Loucy (cell line): ENCODE data around the gene RALGPS1.

ENCODE experiments used
- H2AFZ ChIP-seq: fragments of 200-600 bp; sonication (generic); 2 replicates; pipeline ENCODE4 v1.6.0; 2016; ENCODE audit warnings: antibody characterized with exemption, mild to moderate bottlenecking, low read length, moderate library complexity
- H3F3A ChIP-seq: fragments of 200-600 bp; 2 replicates; pipeline ENCODE4 v1.6.0; 2016; ENCODE audit warnings: antibody characterized with exemption, low read depth, mild to moderate bottlenecking
- H3K27me3 ChIP-seq: fragments of 200-600 bp; sonication (generic); 2 replicates; pipeline ENCODE4 v1.6.1; 2014; ENCODE audit warnings: low read length, mild to moderate bottlenecking; ENCODE audit not compliant: insufficient read depth, poor library complexity, severe bottlenecking
- H3K36me3 ChIP-seq: fragments of 200-600 bp; sonication (generic); 2 replicates; pipeline ENCODE4 v1.6.1; 2016; ENCODE audit warnings: low read length; ENCODE audit not compliant: insufficient read depth
- H3K4me1 ChIP-seq: fragments of 200-600 bp; sonication (generic); 2 replicates; pipeline ENCODE4 v1.5.1; 2014; ENCODE audit warnings: low read length, mild to moderate bottlenecking; ENCODE audit not compliant: insufficient read depth, poor library complexity, severe bottlenecking
- H3K4me2 ChIP-seq: fragments of 200-600 bp; sonication (generic); 2 replicates; pipeline ENCODE4 v1.6.0; 2014; ENCODE audit warnings: antibody characterized with exemption, low read length, low read depth, mild to moderate bottlenecking; ENCODE audit not compliant: poor library complexity, severe bottlenecking
- H3K4me3 ChIP-seq: fragments of 200-600 bp; sonication (generic); 2 replicates; pipeline ENCODE4 v1.5.1; 2014; ENCODE audit warnings: low read length, mild to moderate bottlenecking, mixed read lengths; ENCODE audit not compliant: poor library complexity, severe bottlenecking
- H3K79me2 ChIP-seq: fragments of 200-600 bp; sonication (generic); 2 replicates; pipeline ENCODE4 v1.6.1; 2014; ENCODE audit warnings: low read length; ENCODE audit not compliant: insufficient read depth
- H3K9ac ChIP-seq: fragments of 200-600 bp; sonication (generic); 2 replicates; pipeline ENCODE4 v1.6.0; 2014; ENCODE audit warnings: mild to moderate bottlenecking, low read depth, low read length, moderate library complexity; ENCODE audit not compliant: poor library complexity, severe bottlenecking
- H3K9me2 ChIP-seq: fragments of 200-600 bp; sonication (generic); replicated peaks from 2 replicates; pipeline ENCODE4 v1.6.1; 2016; ENCODE audit warnings: low read depth, low read length, mixed read lengths
- H3K9me3 ChIP-seq: fragments of 200-600 bp; sonication (generic); 2 replicates; pipeline ENCODE4 v1.6.1; 2014; ENCODE audit warnings: mild to moderate bottlenecking, antibody characterized with exemption, low read length, low read depth; ENCODE audit not compliant: insufficient read depth
- H4K20me1 ChIP-seq: fragments of 200-600 bp; sonication (generic); 2 replicates; pipeline ENCODE4 v1.6.0; 2014; ENCODE audit warnings: antibody characterized with exemption, low read length, mild to moderate bottlenecking; ENCODE audit not compliant: insufficient read depth, poor library complexity, severe bottlenecking
- EZH2phosphoT487 ChIP-seq: fragments of 200-600 bp; IDR thresholded peaks from 2 replicates; pipeline ENCODE4 v1.6.1; 2018; ENCODE audit warnings: antibody characterized with exemption, mild to moderate bottlenecking, moderate library complexity, borderline replicate concordance
- TF ChIP-seq, protein P1 (sequence below): fragments of 200-600 bp; sonication (generic); conservative IDR thresholded peaks from 2 replicates; pipeline ENCODE4 v1.5.1; 2014; ENCODE audit warnings: mild to moderate bottlenecking, antibody characterized with exemption, low read length

Gene RALGPS1

GRCh38 chr9:127018935-127019334, 104.4 kb downstream of the RALGPS1 start:
- Histone ChIP-seq H4K20me1 (no peaks in the 10 kb centered on the region), H3F3A (no peaks in the 10 kb centered on the region), H3K4me1 (no peaks in the 10 kb centered on the region), H3K4me2 (no peak overlapping the region), H3K9me3 (no peaks in the 10 kb centered on the region), H2AFZ (no peak overlapping the region), H3K27me3 (no peaks in the 10 kb centered on the region), H3K9ac (no peak overlapping the region), H3K36me3 (no peaks in the 10 kb centered on the region), H3K4me3 (no peak overlapping the region), H3K79me2 (no peaks in the 10 kb centered on the region), H3K9me2 (no peaks in the 10 kb centered on the region)
- no peak for TF ChIP-seq EZH2phosphoT487
- TF ChIP-seq, protein P1, sequence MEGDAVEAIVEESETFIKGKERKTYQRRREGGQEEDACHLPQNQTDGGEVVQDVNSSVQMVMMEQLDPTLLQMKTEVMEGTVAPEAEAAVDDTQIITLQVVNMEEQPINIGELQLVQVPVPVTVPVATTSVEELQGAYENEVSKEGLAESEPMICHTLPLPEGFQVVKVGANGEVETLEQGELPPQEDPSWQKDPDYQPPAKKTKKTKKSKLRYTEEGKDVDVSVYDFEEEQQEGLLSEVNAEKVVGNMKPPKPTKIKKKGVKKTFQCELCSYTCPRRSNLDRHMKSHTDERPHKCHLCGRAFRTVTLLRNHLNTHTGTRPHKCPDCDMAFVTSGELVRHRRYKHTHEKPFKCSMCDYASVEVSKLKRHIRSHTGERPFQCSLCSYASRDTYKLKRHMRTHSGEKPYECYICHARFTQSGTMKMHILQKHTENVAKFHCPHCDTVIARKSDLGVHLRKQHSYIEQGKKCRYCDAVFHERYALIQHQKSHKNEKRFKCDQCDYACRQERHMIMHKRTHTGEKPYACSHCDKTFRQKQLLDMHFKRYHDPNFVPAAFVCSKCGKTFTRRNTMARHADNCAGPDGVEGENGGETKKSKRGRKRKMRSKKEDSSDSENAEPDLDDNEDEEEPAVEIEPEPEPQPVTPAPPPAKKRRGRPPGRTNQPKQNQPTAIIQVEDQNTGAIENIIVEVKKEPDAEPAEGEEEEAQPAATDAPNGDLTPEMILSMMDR: no peak

GRCh38 chr9:127020036-127020801, 105.6 kb downstream of the RALGPS1 start:
- no peak overlapping the region for H2AFZ ChIP-seq
- TF ChIP-seq, protein P1: no peak
- no peak for TF ChIP-seq EZH2phosphoT487
- H3K79me2 ChIP-seq: no peaks in the 10 kb centered on the region
- no peak overlapping the region for H3K9ac ChIP-seq
- H3K36me3 ChIP-seq: no peaks in the 10 kb centered on the region
- H3K27me3 ChIP-seq: no peaks in the 10 kb centered on the region
- H4K20me1 ChIP-seq: no peaks in the 10 kb centered on the region
- no peaks in the 10 kb centered on the region for H3F3A ChIP-seq
- no peaks in the 10 kb centered on the region for H3K9me3 ChIP-seq
- no peaks in the 10 kb centered on the region for H3K4me1 ChIP-seq
- H3K9me2 ChIP-seq: no peaks in the 10 kb centered on the region
- no peak overlapping the region for H3K4me3 ChIP-seq
- H3K4me2 ChIP-seq: no peak overlapping the region

DNA sequence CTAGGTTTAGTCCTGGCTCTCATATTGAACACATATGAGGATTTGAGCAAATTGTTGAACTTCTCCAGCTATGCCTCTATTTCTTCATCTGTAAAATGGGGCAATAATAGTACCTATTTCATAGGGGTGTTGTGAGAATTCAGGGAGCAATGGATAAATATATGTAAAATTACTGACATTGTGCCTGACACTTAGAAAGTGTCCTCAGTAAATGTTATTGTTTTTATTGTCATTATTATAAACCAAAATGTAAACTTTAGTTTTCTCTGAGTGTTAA, 106.2 kb downstream of the RALGPS1 start:
- no peaks in the 10 kb centered on the region for H3K36me3 ChIP-seq
- no peak overlapping the region for H3K9ac ChIP-seq
- H2AFZ ChIP-seq: no peak overlapping the region
- H3K4me3 ChIP-seq: no peak overlapping the region
- no peaks in the 10 kb centered on the region for H3K4me1 ChIP-seq
- H3K9me3 ChIP-seq: no peaks in the 10 kb centered on the region
- no peaks in the 10 kb centered on the region for H3K9me2 ChIP-seq
- H3F3A ChIP-seq: no peaks in the 10 kb centered on the region
- no peaks in the 10 kb centered on the region for H3K27me3 ChIP-seq
- H3K79me2 ChIP-seq: no peaks in the 10 kb centered on the region
- TF ChIP-seq EZH2phosphoT487: no peak
- TF ChIP-seq, protein P1: no peak
- no peak overlapping the region for H3K4me2 ChIP-seq
- H4K20me1 ChIP-seq: no peaks in the 10 kb centered on the region
